H1 (cell line): ENCODE results near the gene P4HB. TPM values are rescaled to one million over a fixed set of nuclear protein-coding genes. Genes with fewer than 3 reads are reported as not detected.
A peak's percentile ranks its signal among the peaks of the same experiment; 100 is the strongest.

Experiments used
- CTCF ChIA-PET: fragments of 300-600 bp; sonication (Branson Sonifier 250); formaldehyde crosslinking; loops from one replicate; lab custom pipeline; 2021; ENCODE audit not compliant: partially characterized antibody; lab: Charles Lee
- POLR2A ChIA-PET: fragments of 300-600 bp; sonication (Branson Sonifier 250); formaldehyde crosslinking; loops from one replicate; lab custom pipeline; 2021; ENCODE audit warnings: inconsistent platforms; ENCODE audit not compliant: partially characterized antibody; lab: Charles Lee
- DNase-seq, 2 experiments: peaks; one replicate each; pipeline versions ENCODE4 v3.0.0 to v3.0.0-alpha.2; 2010 to 2022; ENCODE audit warnings: low spot score in 2 of 2, low read depth in 1 of 2, mixed read lengths in 1 of 2
- FAIRE-seq: peaks from 2 replicates; lab custom pipeline; 2011; peaks lifted over from hg19 to GRCh38; lab: Jason Lieb, UNC
- H2AFZ ChIP-seq: 2 replicates; pipeline ENCODE4 v1.8.1; 2012; ENCODE audit warnings: low read length, inconsistent platforms
- H2AK5ac ChIP-seq: 2 replicates; pipeline ENCODE4 v1.6.1; 2013; ENCODE audit warnings: low read depth, low read length
- H2BK120ac ChIP-seq: replicated peaks from 2 replicates; pipeline ENCODE3; 2013; ENCODE audit warnings: low read depth, low read length, inconsistent platforms
- H2BK12ac ChIP-seq: 2 replicates; pipeline ENCODE4 v1.6.1; 2013; ENCODE audit warnings: low read depth, low read length
- H2BK15ac ChIP-seq: 2 replicates; pipeline ENCODE4 v1.6.1; 2013; ENCODE audit warnings: low read length
- H2BK20ac ChIP-seq: 2 replicates; pipeline ENCODE4 v1.6.1; 2013; ENCODE audit warnings: low read length
- H2BK5ac ChIP-seq: 2 replicates; pipeline ENCODE4 v1.6.1; 2013; ENCODE audit warnings: low read depth, low read length
- H3K14ac ChIP-seq: 2 replicates; pipeline ENCODE4 v1.6.1; 2013; ENCODE audit warnings: inconsistent platforms; ENCODE audit not compliant: insufficient read length
- H3K18ac ChIP-seq: 2 replicates; pipeline ENCODE4 v1.6.1; 2013; ENCODE audit warnings: low read length; ENCODE audit errors: extremely low read depth
- H3K23ac ChIP-seq: 2 replicates; pipeline ENCODE4 v1.6.1; 2013; ENCODE audit warnings: inconsistent platforms; ENCODE audit not compliant: insufficient read length
- H3K23me2 ChIP-seq: 2 replicates; pipeline ENCODE4 v1.6.1; 2013; ENCODE audit warnings: low read depth, low read length
- H3K27ac ChIP-seq: 2 replicates; pipeline ENCODE4 v1.6.1; 2011; ENCODE audit warnings: low read depth, low read length, inconsistent platforms
- H3K27me3 ChIP-seq, 4 experiments: replicated peaks in 1 of 4; 1 replicate in 1 of 4; 2 replicates in 3 of 4; pipeline versions ENCODE4 v1.6.1 to v1.8.1; 2011 to 2013; ENCODE audit warnings: low read length in 3 of 4, mild to moderate bottlenecking in 3 of 4, inconsistent platforms in 2 of 4, mixed read lengths in 2 of 4, moderate library complexity in 1 of 4; ENCODE audit not compliant: control insufficient read depth in 3 of 4, insufficient read depth in 3 of 4; ENCODE audit errors: extremely low read depth in 1 of 4
- H3K36me3 ChIP-seq, 4 experiments: 2 replicates each; pipeline versions ENCODE4 v1.6.1 to v1.8.1; 2011 to 2013; ENCODE audit warnings: mild to moderate bottlenecking in 4 of 4, low read length in 3 of 4, moderate library complexity in 2 of 4, control low read depth in 1 of 4, inconsistent platforms in 1 of 4; ENCODE audit not compliant: insufficient read depth in 4 of 4, control insufficient read depth in 2 of 4
- H3K4ac ChIP-seq: replicated peaks from 2 replicates; pipeline ENCODE3; 2013; ENCODE audit warnings: low read length, low read depth, mixed read lengths, inconsistent platforms; ENCODE audit not compliant: insufficient read length
- H3K4me1 ChIP-seq, 4 experiments: replicated peaks in 1 of 4; 1 replicate in 1 of 4; 2 replicates in 3 of 4; pipeline versions ENCODE4 v1.6.1 to v1.8.1; 2011 to 2013; ENCODE audit warnings: low read length in 3 of 4, inconsistent platforms in 2 of 4, mixed read lengths in 1 of 4; ENCODE audit not compliant: insufficient read depth in 4 of 4, control insufficient read depth in 3 of 4
- H3K4me2 ChIP-seq, 2 experiments: 2 replicates each; pipeline versions ENCODE4 v1.6.1 to v1.8.1; 2011 to 2013; ENCODE audit warnings: low read depth in 2 of 2, low read length in 2 of 2, control low read depth in 1 of 2, inconsistent platforms in 1 of 2, mild to moderate bottlenecking in 1 of 2; ENCODE audit not compliant: insufficient read depth in 1 of 2
- H3K4me3 ChIP-seq, 4 experiments: fragments of 200-600, 300-600 bp in 1 of 4; sonication (generic), shearing (Covaris generic), sonication (Bioruptor Twin) in 1 of 4; 2 replicates each; pipeline versions ENCODE4 v1.5.1 to v1.8.1; 2011 to 2016; ENCODE audit warnings: low read length in 4 of 4, low read depth in 3 of 4, control low read depth in 2 of 4, inconsistent platforms in 2 of 4, mild to moderate bottlenecking in 2 of 4, mixed read lengths in 1 of 4, moderate library complexity in 1 of 4; ENCODE audit not compliant: insufficient read depth in 2 of 4; ENCODE audit errors: extremely low read depth in 1 of 4
- H3K56ac ChIP-seq: replicated peaks from 2 replicates; pipeline ENCODE3; 2013; ENCODE audit warnings: low read depth, mild to moderate bottlenecking, mixed read lengths, low read length, inconsistent platforms; ENCODE audit not compliant: insufficient read length
- H3K79me1 ChIP-seq: 2 replicates; pipeline ENCODE4 v1.6.1; 2013; ENCODE audit warnings: low read depth, low read length, control low read depth
- H3K79me2 ChIP-seq, 2 experiments: 2 replicates each; pipeline versions ENCODE4 v1.6.1 to v1.8.1; 2012 to 2013; ENCODE audit warnings: low read length in 2 of 2, mild to moderate bottlenecking in 2 of 2, inconsistent platforms in 1 of 2; ENCODE audit not compliant: insufficient read depth in 2 of 2, control insufficient read depth in 1 of 2
- H3K9ac ChIP-seq, 4 experiments: replicated peaks in 1 of 4; 1 replicate in 1 of 4; 2 replicates in 3 of 4; pipeline versions ENCODE4 v1.6.1 to v1.8.1; 2011 to 2013; ENCODE audit warnings: low read depth in 3 of 4, low read length in 3 of 4, control low read depth in 2 of 4, mild to moderate bottlenecking in 2 of 4, moderate library complexity in 2 of 4, inconsistent platforms in 1 of 4; ENCODE audit errors: extremely low read depth in 1 of 4
- H3K9me3 ChIP-seq, 2 experiments: 2 replicates each; pipeline versions ENCODE4 v1.6.1 to v1.8.1; 2012 to 2013; ENCODE audit warnings: mild to moderate bottlenecking in 2 of 2, moderate library complexity in 2 of 2, control low read depth in 1 of 2, inconsistent platforms in 1 of 2, low read depth in 1 of 2, low read length in 1 of 2, mixed read lengths in 1 of 2; ENCODE audit not compliant: insufficient read depth in 2 of 2
- H4K20me1 ChIP-seq, 2 experiments: replicated peaks in 1 of 2; 2 replicates each; pipeline versions ENCODE3 to v1.8.1; 2011 to 2013; ENCODE audit warnings: inconsistent platforms in 2 of 2, low read length in 2 of 2, mild to moderate bottlenecking in 1 of 2; ENCODE audit not compliant: insufficient read depth in 2 of 2, control insufficient read depth in 1 of 2
- H4K5ac ChIP-seq: 2 replicates; pipeline ENCODE4 v1.6.1; 2013; ENCODE audit warnings: low read length, low read depth, mixed read lengths, inconsistent platforms; ENCODE audit not compliant: insufficient read length
- H4K8ac ChIP-seq: 2 replicates; pipeline ENCODE4 v1.8.0; 2013; ENCODE audit warnings: mild to moderate bottlenecking, moderate library complexity, low read length, inconsistent platforms; ENCODE audit not compliant: insufficient read depth; ENCODE audit errors: extremely low read depth
- H4K91ac ChIP-seq: replicated peaks from 2 replicates; pipeline ENCODE3; 2013; ENCODE audit warnings: low read length, mixed read lengths, inconsistent platforms; ENCODE audit not compliant: insufficient read length
- SAP30 ChIP-seq: fragments of 300-600 bp; sonication (generic); IDR thresholded peaks from 2 replicates; pipeline ENCODE4 v1.7.1; 2012; ENCODE audit warnings: low read length, moderate library complexity, mild to moderate bottlenecking, inconsistent platforms; ENCODE audit not compliant: insufficient read depth, insufficient replicate concordance
- TEAD4 ChIP-seq: IDR thresholded peaks from 2 replicates; pipeline ENCODE4 v1.6.1; 2012; ENCODE audit warnings: low read depth, low read length, inconsistent platforms, mixed read lengths
- WGBS, 2 experiments: shearing (Covaris generic) in 1 of 2; methylation state at CpG; one replicate each; pipeline versions ENCODE4 v1.1.6 to v1.1.7; 2013 to 2015; ENCODE audit warnings: low lambda C conversion rate in 2 of 2, mixed read lengths in 2 of 2, inconsistent platforms in 1 of 2, low coverage in 1 of 2, missing lambda C conversion rate in 1 of 2; ENCODE audit not compliant: insufficient replicate concordance in 2 of 2, insufficient coverage in 1 of 2, insufficient read length in 1 of 2; ENCODE audit errors: extremely low coverage in 1 of 2, missing lambda C conversion rate in 1 of 2; 5-methylcytosine and 5-hydroxymethylcytosine counted together
- polyA plus RNA-seq, 7 experiments: library from polyadenylated mRNA; depleted of rRNA in 3 of 7; stranded (reverse) in 5 of 7; unstranded in 2 of 7; fragments of >200 nt in 5 of 7; fragments of 200-250 nt in 2 of 7; gene quantifications; 1 replicate in 5 of 7; 2 replicates in 1 of 7; 4 replicates in 1 of 7; pipeline versions ENCODE4 v1.2.1 to v1.2.3, GENCODE V29; 2011 to 2013; ENCODE audit warnings: missing spikeins in 2 of 7, mixed read lengths in 2 of 7
- total RNA-seq: library from RNA; stranded (reverse); fragmentation: NEBNext Ultra II Directional; extraction: Animal tissue kit (Norgen Biotek cat#: 25700); gene quantifications from 2 replicates; pipeline ENCODE4 v1.2.1, GENCODE V29; 2021

P4HB gene
- total and polyA plus RNA-seq, 2 of the 8 experiments (the other 6 are each of a cell fraction or from before 2014, with no cell fraction given), result 41.4 to 379 TPM

DNA sequence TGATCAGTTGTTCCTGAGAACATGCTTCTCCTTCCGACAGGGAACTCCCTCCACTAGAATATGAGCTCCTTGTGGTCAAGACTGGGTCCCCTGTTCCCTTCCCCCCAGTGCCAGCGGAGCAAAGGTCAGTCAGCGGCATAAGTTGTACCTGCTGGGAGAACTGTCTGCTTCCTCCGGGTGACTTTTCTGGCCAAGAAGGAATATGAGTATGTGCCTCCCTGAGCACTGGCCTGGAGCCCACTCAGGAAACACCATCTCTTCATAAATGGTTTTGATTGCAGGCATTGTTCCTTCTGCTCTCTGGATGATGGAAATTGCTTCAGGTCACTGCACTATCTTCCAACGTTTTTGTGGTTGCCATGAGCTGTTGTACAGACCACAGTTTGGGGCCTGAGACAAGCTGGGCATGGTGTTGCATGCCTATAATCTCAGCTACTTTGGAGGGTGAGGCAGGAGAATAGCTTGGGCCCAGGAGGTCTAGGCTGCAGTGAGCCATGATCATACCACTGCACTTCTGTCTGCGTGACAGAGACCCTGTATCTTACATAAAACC is 2.9 kb upstream of the P4HB start:
- H3K23me2 ChIP-seq, result peaks cover 8% of the 10 kb centered on the region
- no peak overlapping the region for H3K23ac ChIP-seq
- peaks cover 13 to 47% of the 10 kb centered on the region in 2 experiments for H3K79me2 ChIP-seq
- POLR2A ChIA-PET, result interaction anchor here (0.6 to 3.4 kb wide), 12 partner anchors 9 to 304 kb away, joined by 3 to 18 read pairs (median 4); partner anchors contain the start of genes CCDC137, MCRIP1 and OXLD1
- no peak overlapping the region for H3K14ac ChIP-seq
- H3K56ac ChIP-seq, result no peak overlapping the region
- no peak overlapping the region for H2BK5ac ChIP-seq
- FAIRE-seq (no peak), DNase-seq (no peak)
- no peaks in the 10 kb centered on the region for H3K9me3 ChIP-seq
- peaks cover 5 to 28% (median 9%) of the 10 kb centered on the region in 4 experiments; a peak in 6 of 8 replicates for H3K36me3 ChIP-seq
- no peak overlapping the region for H2BK12ac ChIP-seq
- H2BK120ac ChIP-seq, result no peak overlapping the region
- no peak overlapping the region for H4K91ac ChIP-seq
- no peak overlapping the region for H3K9ac ChIP-seq
- H3K4me2 ChIP-seq, result no peak overlapping the region; a peak in 1 of 4 replicates
- no peak overlapping the region for H3K4me3 ChIP-seq
- no peak overlapping the region; the same call in 1 of the 2 replicates for H2BK15ac ChIP-seq
- H2AFZ ChIP-seq, result no peak overlapping the region
- H4K20me1 ChIP-seq, result peaks cover 13 to 39% of the 10 kb centered on the region in 2 experiments
- no peak overlapping the region for H4K5ac ChIP-seq
- no peaks in the 10 kb centered on the region for H3K27me3 ChIP-seq
- no peak overlapping the region for H2AK5ac ChIP-seq
- H2BK20ac ChIP-seq, result no peak overlapping the region
- H4K8ac ChIP-seq, result peak overlapping the region; percentile 22; the same call in 1 of the 2 replicates
- CTCF ChIA-PET, result interaction anchor here (0.7 to 1.9 kb wide), 5 partner anchors 56 to 167 kb away, joined by 3 to 4 read pairs (median 3); no protein-coding TSS in a partner anchor
- WGBS, 2 experiments, result 82% methylated on average over 6 of the region's 6 CpGs; no CpG with 5 or more reads in 1 of the 2 experiments
- peaks cover 0 to 19% (median 12%) of the 10 kb centered on the region in 4 experiments; a peak in 6 of 7 replicates for H3K4me1 ChIP-seq
- H3K27ac ChIP-seq, result no peak overlapping the region
- peaks cover 11% of the 10 kb centered on the region for H3K79me1 ChIP-seq
- TF ChIP-seq TEAD4, result no peak
- no peak for TF ChIP-seq SAP30
- TF ChIP-seq, all 59 proteins: peak for 0
- H3K4ac ChIP-seq, result no peak overlapping the region
- H3K18ac ChIP-seq, result no peak overlapping the region
